DND-41 (cell line): ENCODE data around the gene LTBP1.
"Not testable (repeated sequence)": the region's sequence is repeated elsewhere in the genome, so short reads cannot be mapped to it uniquely, and the experiment has no call there.

Experiments used
- ATAC-seq: fragments of 200-7000 bp; cut with Tn5 transposase; 3 replicates; pipeline ENCODE4 v1.9.1; 2021; ENCODE audit warnings: low read depth; ENCODE audit not compliant: insufficient read depth
- DNase-seq: peaks from one replicate; pipeline ENCODE4 v3.0.0-alpha.2; 2020
- H2AFZ ChIP-seq: 2 replicates; pipeline ENCODE4 v1.6.0; 2012; ENCODE audit warnings: low read depth, low read length
- H3K27ac ChIP-seq: 2 replicates; pipeline ENCODE4 v1.5.1; 2012; ENCODE audit warnings: low read length, inconsistent platforms
- H3K27me3 ChIP-seq: fragments of 200-600 bp; sonication (generic); 2 replicates; pipeline ENCODE4 v1.6.0; 2012; ENCODE audit warnings: low read length, mild to moderate bottlenecking, inconsistent platforms; ENCODE audit not compliant: insufficient read depth, poor library complexity
- H3K36me3 ChIP-seq: 2 replicates; pipeline ENCODE4 v1.5.1; 2012; ENCODE audit warnings: low read length, inconsistent platforms; ENCODE audit not compliant: insufficient read depth
- H3K4me1 ChIP-seq: 2 replicates; pipeline ENCODE4 v1.5.1; 2012; ENCODE audit warnings: mild to moderate bottlenecking, low read length; ENCODE audit not compliant: insufficient read depth
- H3K4me2 ChIP-seq: 2 replicates; pipeline ENCODE4 v1.6.0; 2012; ENCODE audit warnings: mild to moderate bottlenecking, moderate library complexity, low read length, inconsistent platforms; ENCODE audit not compliant: insufficient read depth
- H3K4me3 ChIP-seq, 2 experiments: fragments of 200-600 bp in 1 of 2; shearing (Covaris generic) in 1 of 2; 2 replicates each; pipeline ENCODE4 v1.5.1; 2012 to 2016; ENCODE audit warnings: inconsistent platforms in 2 of 2, low read length in 2 of 2, mild to moderate bottlenecking in 2 of 2, low read depth in 1 of 2, moderate library complexity in 1 of 2
- H3K79me2 ChIP-seq: 2 replicates; pipeline ENCODE4 v1.6.0; 2012; ENCODE audit warnings: low read length, inconsistent platforms; ENCODE audit not compliant: insufficient read depth
- H3K9ac ChIP-seq: 2 replicates; pipeline ENCODE4 v1.6.0; 2012; ENCODE audit warnings: low read depth, mild to moderate bottlenecking, inconsistent platforms, low read length, moderate library complexity
- H3K9me3 ChIP-seq: 2 replicates; pipeline ENCODE4 v1.5.1; 2012; ENCODE audit warnings: low read length, moderate library complexity, mild to moderate bottlenecking, inconsistent platforms; ENCODE audit not compliant: insufficient read depth, severe bottlenecking
- H4K20me1 ChIP-seq: 2 replicates; pipeline ENCODE4 v1.6.0; 2012; ENCODE audit warnings: low read length; ENCODE audit not compliant: insufficient read depth
- EZH2 ChIP-seq: IDR thresholded peaks from 3 replicates; pipeline ENCODE4 v1.6.1; 2012; ENCODE audit warnings: borderline replicate concordance, low read depth, mild to moderate bottlenecking, moderate library complexity, low read length, inconsistent platforms; ENCODE audit not compliant: severe bottlenecking
- TF ChIP-seq, protein P1 (sequence below): IDR thresholded peaks from 2 replicates; pipeline ENCODE4 v1.5.1; 2012; ENCODE audit warnings: borderline replicate concordance, low read length, moderate library complexity, mild to moderate bottlenecking; ENCODE audit not compliant: poor library complexity, severe bottlenecking; ENCODE audit errors: extremely low read depth

Gene LTBP1

DNA sequence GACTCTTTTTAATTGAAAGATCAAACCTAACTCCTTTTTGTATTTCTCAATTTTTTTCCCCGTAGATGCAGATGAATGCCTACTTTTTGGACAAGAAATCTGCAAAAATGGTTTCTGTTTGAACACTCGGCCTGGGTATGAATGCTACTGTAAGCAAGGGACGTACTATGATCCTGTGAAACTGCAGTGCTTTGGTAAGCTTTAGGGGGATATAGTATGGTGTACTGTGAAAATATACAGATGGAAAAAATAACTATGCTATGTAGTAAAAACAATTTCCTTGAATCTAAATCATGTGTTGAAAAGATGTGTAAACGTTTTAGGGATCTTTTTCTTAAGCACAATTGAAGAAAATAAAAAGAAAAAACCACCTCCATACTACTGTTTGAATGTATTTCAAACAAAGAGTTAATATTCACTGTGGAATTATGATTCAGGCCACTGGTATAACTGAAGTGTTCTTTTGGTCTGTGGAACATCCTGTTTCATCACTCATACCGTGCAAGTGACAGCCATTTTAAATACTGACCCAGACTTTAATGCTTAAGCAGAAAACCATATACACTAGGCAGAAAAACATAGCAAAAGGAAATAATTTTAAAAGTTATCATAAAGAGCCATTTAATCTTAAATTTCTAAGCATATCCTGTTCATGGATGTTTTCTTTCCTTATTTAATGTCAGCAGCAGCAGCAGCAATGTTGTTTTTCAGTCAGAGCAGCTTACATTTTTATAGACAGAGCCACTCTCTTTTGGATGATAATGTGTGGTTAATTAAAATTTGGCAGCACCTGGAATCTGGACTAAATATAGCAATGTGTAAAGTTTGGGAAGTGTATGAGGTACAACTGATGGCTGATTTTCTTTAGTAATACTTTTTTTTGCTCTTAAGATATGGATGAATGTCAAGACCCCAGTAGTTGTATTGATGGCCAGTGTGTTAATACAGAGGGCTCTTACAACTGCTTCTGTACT lies 416.9 kb downstream of the LTBP1 start:
- H3K4me3 ChIP-seq = no peak overlapping the region
- no peaks in the 10 kb centered on the region for H3K9me3 ChIP-seq
- H4K20me1 ChIP-seq = no peaks in the 10 kb centered on the region
- H3K79me2 ChIP-seq = no peaks in the 10 kb centered on the region
- H2AFZ ChIP-seq = no peak overlapping the region
- no peak overlapping the region for H3K4me2 ChIP-seq
- DNase-seq (no peak), ATAC-seq (no peak)
- no peak for TF ChIP-seq EZH2
- TF ChIP-seq, protein P1, sequence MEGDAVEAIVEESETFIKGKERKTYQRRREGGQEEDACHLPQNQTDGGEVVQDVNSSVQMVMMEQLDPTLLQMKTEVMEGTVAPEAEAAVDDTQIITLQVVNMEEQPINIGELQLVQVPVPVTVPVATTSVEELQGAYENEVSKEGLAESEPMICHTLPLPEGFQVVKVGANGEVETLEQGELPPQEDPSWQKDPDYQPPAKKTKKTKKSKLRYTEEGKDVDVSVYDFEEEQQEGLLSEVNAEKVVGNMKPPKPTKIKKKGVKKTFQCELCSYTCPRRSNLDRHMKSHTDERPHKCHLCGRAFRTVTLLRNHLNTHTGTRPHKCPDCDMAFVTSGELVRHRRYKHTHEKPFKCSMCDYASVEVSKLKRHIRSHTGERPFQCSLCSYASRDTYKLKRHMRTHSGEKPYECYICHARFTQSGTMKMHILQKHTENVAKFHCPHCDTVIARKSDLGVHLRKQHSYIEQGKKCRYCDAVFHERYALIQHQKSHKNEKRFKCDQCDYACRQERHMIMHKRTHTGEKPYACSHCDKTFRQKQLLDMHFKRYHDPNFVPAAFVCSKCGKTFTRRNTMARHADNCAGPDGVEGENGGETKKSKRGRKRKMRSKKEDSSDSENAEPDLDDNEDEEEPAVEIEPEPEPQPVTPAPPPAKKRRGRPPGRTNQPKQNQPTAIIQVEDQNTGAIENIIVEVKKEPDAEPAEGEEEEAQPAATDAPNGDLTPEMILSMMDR = no peak
- no peaks in the 10 kb centered on the region for H3K36me3 ChIP-seq
- H3K4me1 ChIP-seq = no peaks in the 10 kb centered on the region
- no peaks in the 10 kb centered on the region for H3K27me3 ChIP-seq
- no peak overlapping the region for H3K9ac ChIP-seq
- H3K27ac ChIP-seq = no peak overlapping the region

DNA sequence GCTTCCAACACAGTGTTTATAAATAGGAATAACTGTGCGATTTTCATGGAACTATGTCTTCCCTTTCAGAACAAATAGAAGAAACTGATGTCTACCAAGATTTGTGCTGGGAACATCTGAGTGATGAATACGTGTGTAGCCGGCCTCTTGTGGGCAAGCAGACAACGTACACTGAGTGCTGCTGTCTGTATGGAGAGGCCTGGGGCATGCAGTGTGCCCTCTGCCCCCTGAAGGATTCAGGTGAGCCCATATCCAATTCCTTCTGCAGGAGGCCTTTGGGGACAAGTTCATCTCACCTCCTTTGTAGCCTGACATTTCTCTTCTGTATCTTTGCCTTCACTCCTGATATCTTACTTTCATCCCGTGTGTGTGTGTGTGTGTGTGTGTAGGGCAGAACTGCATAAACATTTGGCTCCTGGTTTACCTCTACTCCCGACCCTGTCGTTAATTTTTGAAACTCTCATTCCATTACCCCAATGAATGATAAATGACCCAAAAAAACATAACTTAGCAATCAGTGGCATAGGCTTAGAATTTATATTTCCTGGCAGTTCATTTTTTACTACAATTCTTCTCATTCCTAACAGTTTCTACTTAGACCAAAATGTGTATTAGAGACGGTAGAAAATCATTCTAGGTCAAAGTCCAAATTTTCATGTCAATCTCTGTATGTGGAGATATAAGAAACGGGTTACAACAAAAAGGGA lies 418.7 kb downstream of the LTBP1 start:
- ATAC-seq = no peak
- no peaks in the 10 kb centered on the region for H3K36me3 ChIP-seq
- TF ChIP-seq, protein P1 = no peak
- TF ChIP-seq EZH2 = no peak

DNA sequence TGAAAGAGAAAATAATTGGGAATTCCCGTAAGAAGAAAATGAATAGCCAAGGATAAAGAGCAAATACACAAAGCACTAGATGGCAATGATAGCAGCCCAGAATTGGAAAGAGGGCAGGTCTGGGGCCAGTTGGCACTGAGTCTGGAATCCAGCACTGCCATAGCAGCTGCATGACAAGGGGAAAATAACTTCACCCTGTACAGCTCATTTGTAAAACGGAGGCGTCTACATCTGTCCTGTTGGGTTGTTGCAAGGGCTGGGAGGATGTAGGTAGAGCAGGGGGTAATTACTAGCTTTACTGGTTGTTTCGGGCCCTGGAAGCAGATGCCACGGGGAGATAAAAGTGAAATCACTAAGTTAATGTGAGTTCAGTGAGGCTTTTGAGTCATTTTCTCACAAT lies 419.7 kb downstream of the LTBP1 start:
- H4K20me1 ChIP-seq = no peaks in the 10 kb centered on the region
- ATAC-seq = no peak
- no peak for DNase-seq
- no peak overlapping the region for H2AFZ ChIP-seq
- H3K79me2 ChIP-seq = no peaks in the 10 kb centered on the region
- H3K9me3 ChIP-seq = no peaks in the 10 kb centered on the region
- H3K4me3 ChIP-seq = no peak overlapping the region
- no peaks in the 10 kb centered on the region for H3K27me3 ChIP-seq
- H3K9ac ChIP-seq = no peak overlapping the region
- no peak overlapping the region for H3K27ac ChIP-seq
- no peak for TF ChIP-seq EZH2
- TF ChIP-seq, protein P1 = no peak
- H3K4me2 ChIP-seq = no peak overlapping the region
- no peaks in the 10 kb centered on the region for H3K4me1 ChIP-seq
- H3K36me3 ChIP-seq = no peaks in the 10 kb centered on the region

More for the DNA sequence above, 418.7 kb downstream of the LTBP1 start:
- no peaks in the 10 kb centered on the region for H3K9me3 ChIP-seq
- no peak for DNase-seq
- no peak overlapping the region for H3K9ac ChIP-seq
- H2AFZ ChIP-seq = no peak overlapping the region
- H3K4me1 ChIP-seq = no peaks in the 10 kb centered on the region
- H3K27ac ChIP-seq = no peak overlapping the region
- H3K4me3 ChIP-seq = no peak overlapping the region
- H3K27me3 ChIP-seq = no peaks in the 10 kb centered on the region
- H3K79me2 ChIP-seq = no peaks in the 10 kb centered on the region
- H3K4me2 ChIP-seq = no peak overlapping the region
- H4K20me1 ChIP-seq = no peaks in the 10 kb centered on the region

DNA sequence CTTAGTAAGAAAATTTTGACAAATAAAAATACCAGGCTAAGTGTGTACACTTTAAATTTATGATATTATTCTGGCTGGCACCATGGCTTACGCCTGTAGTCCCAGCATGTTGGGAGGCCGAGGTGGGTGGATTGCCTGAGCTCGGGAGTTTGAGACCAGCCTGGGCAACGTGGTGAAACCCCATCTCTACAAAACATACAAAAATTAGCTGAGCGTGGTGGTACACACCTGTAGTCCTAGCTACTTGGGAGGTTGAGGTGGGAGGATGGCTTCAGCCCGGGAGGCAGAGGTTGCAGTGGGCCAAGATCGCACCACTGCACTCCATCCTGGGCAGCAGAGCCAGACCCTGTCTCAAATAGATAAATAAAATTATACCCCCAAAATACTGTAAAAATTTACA lies 421.8 kb downstream of the LTBP1 start:
- not testable (repeated sequence) for H3K79me2 ChIP-seq, H4K20me1 ChIP-seq, H3K9ac ChIP-seq, H3K9me3 ChIP-seq, DNase-seq, H2AFZ ChIP-seq, H3K4me3 ChIP-seq, ATAC-seq, H3K36me3 ChIP-seq, H3K27ac ChIP-seq, H3K4me1 ChIP-seq, H3K27me3 ChIP-seq, H3K4me2 ChIP-seq
